ENCODE measurements around the gene TBC1D14. TPM values are rescaled to one million over a fixed set of nuclear protein-coding genes. Genes with fewer than 3 reads are reported as not detected.
"Not testable (repeated sequence)": the region's sequence is repeated elsewhere in the genome, so short reads cannot be mapped to it uniquely, and the experiment has no call there.

The TBC1D14 gene
- total RNA-seq, 4 donors from 2014 or later: 54.7 to 101 (median 73.3) TPM

- TF ChIP-seq, protein P1, sequence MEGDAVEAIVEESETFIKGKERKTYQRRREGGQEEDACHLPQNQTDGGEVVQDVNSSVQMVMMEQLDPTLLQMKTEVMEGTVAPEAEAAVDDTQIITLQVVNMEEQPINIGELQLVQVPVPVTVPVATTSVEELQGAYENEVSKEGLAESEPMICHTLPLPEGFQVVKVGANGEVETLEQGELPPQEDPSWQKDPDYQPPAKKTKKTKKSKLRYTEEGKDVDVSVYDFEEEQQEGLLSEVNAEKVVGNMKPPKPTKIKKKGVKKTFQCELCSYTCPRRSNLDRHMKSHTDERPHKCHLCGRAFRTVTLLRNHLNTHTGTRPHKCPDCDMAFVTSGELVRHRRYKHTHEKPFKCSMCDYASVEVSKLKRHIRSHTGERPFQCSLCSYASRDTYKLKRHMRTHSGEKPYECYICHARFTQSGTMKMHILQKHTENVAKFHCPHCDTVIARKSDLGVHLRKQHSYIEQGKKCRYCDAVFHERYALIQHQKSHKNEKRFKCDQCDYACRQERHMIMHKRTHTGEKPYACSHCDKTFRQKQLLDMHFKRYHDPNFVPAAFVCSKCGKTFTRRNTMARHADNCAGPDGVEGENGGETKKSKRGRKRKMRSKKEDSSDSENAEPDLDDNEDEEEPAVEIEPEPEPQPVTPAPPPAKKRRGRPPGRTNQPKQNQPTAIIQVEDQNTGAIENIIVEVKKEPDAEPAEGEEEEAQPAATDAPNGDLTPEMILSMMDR (IDR thresholded peaks at IDR 0.05): no peak
- no peak for TF ChIP-seq POLR2A (IDR thresholded peaks at IDR 0.05)
- DNase-seq (ENCODE audit: low spot score in 2 of 2): peak in 1 of 2 donors; percentile 57
- 81 to 83% methylated on average over 27 of the region's 27 CpGs for WGBS, 2 donors
- H3K4me3 ChIP-seq (ENCODE audit: low read depth, poor library complexity, severe bottlenecking): no peak overlapping the region
- intact Hi-C loops (cut with DNase I; ENCODE audit: low total_unique reads): loop anchor here (10.0 kb wide), 1 partner anchor 172 kb away; no protein-coding TSS in a partner anchor
These were observed 7.1 kb upstream of the TBC1D14 start for GRCh38 chr4:6902318-6903042.

DNA sequence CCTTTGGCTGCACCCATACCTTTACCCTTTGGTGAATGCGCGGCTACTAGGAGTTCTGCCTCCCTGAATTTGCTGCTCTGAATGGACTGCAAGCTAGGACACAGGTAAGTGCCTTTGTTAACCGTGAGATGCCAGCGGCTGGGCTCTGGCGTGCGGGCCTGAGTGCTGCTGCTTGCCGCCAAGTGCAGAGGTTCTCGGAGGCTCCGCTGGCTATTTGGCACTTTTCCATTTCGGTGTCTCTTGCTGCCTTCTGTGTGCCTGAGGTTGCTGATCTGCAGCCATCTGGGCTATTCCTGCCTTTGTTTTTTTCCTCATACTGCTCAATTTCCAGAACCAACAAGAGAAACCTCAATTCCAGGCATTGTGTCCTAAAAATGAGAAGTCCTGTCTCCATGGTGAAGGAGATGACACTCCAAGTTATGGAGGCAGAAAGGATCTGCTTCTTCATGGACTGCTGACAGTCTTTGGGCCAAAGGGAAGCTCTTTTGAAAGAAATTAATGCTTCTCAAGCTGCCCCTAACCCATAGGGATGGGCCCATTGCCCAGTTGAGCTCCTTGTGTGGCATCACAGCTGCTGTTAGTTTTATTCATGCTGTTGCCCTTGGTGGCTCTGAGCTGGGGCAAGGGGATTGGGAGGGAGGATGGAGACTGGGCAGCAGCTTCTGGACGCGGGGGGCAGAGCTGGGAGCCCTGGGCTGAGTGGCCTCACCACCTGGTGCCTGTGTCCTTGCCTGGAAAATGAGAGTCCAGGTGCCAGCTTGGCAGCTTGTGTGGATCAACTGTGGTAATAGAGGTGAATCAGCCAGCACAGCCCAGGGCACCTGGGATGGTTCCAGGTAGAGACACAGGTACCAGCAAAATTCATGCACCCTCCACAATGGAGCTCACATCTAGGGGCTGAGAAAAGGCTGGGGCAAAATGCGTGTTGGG, 3.8 kb upstream of the TBC1D14 start:
- intact Hi-C loops (cut with DNase I; ENCODE audit: low total_unique reads): loop anchor here (10.0 kb wide), 1 partner anchor 169 kb away; no protein-coding TSS in a partner anchor
- TF ChIP-seq, protein P1 (IDR thresholded peaks at IDR 0.05): no peak
- no peak for TF ChIP-seq POLR2A (IDR thresholded peaks at IDR 0.05)
- 75 to 84% methylated on average over 13 of the region's 13 CpGs for WGBS, 2 donors
- DNase-seq (ENCODE audit: low spot score in 2 of 2): peak in 1 of 2 donors; percentile 71
- no peak overlapping the region for H3K4me3 ChIP-seq (ENCODE audit: low read depth, poor library complexity, severe bottlenecking)

DNA sequence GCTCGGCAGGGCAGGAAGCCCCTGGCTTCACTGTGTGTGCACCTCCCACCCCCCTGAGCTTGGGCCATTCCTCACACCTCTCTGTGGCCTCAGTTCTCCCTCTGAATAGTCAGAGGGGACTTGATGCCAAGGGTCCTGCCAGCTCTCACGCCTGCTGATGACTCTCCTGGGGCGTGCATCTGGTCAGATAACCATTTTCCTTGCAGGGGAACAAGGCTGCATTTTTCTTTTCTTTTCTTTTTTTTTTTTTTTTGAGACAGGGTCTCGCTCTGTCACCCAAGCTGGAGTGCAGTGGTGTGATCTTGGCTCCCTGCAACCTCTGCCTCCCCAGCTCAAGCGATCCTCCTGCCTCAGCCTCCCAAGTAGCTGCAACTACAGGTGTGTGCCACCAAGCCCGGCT, 3.1 kb upstream of the TBC1D14 start:
- intact Hi-C loops (cut with DNase I; ENCODE audit: low total_unique reads): loop anchor here (10.0 kb wide), 1 partner anchor 168 kb away; no protein-coding TSS in a partner anchor
- not testable (repeated sequence) for H3K4me3 ChIP-seq (ENCODE audit: low read depth, poor library complexity, severe bottlenecking)
- peak in 1 of 2 donors; percentile 67 for DNase-seq (ENCODE audit: low spot score in 2 of 2)
- 84 to 87% methylated on average over 6 of the region's 6 CpGs for WGBS, 2 donors

DNA sequence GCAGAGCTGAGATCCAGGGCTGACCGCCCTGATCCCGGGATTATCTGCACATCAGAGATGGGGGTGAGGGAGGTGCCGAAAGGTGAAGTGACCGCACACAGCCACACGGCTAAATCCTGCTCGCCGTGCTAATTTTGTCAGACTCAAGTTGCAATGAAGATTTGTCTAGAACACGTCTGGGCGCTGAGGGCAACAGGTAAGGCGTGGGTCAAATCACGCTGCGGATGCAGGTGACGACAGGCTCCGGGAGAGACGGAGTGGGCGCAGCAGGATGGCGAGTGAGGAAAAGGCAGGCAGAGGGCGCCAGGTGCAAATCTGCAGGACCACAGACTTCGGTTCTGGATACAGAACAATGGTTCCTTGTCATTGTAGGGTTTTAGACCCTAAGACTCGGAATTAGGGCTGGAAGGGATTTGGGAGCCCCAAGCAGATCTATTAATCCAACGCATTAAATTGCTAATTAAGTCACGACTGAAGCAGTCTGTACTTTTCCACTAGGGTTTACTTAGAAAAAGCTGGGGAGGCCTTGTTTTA, 1.9 kb upstream of the TBC1D14 start:
- DNase-seq (ENCODE audit: low spot score in 2 of 2): peak in 1 of 2 donors; percentile 80
- intact Hi-C loops (cut with DNase I; ENCODE audit: low total_unique reads): loop anchor here (10.0 kb wide), 1 partner anchor 167 kb away; no protein-coding TSS in a partner anchor
- 22 to 29% methylated on average over 22 of the region's 22 CpGs for WGBS, 2 donors
- TF ChIP-seq, protein P1 (IDR thresholded peaks at IDR 0.05): no peak
- TF ChIP-seq POLR2A (IDR thresholded peaks at IDR 0.05): no peak
- no peak overlapping the region for H3K4me3 ChIP-seq (ENCODE audit: low read depth, poor library complexity, severe bottlenecking)

GRCh38 chr4:6908432-6909112, 1.1 kb upstream of the TBC1D14 start:
- 19 to 24% methylated on average over 15 of the region's 15 CpGs for WGBS, 2 donors

More at GRCh38 chr4:6908432-6909112, 1.1 kb upstream of the TBC1D14 start:
- peak in 1 of 2 donors; percentile 73 for DNase-seq (ENCODE audit: low spot score in 2 of 2)
- TF ChIP-seq POLR2A (IDR thresholded peaks at IDR 0.05): no peak
- TF ChIP-seq, protein P1 (IDR thresholded peaks at IDR 0.05): no peak
- intact Hi-C loops (cut with DNase I; ENCODE audit: low total_unique reads): loop anchor here (10.0 kb wide), 1 partner anchor 166 kb away; no protein-coding TSS in a partner anchor
- peak overlapping the region; percentile 53 for H3K4me3 ChIP-seq (ENCODE audit: low read depth, poor library complexity, severe bottlenecking)

Data from lower leg skin (tissue), 4 donors.